ENCODE results near the gene ZRANB3. TPM values are rescaled to one million over a fixed set of nuclear protein-coding genes. Genes with fewer than 3 reads are reported as not detected.

ZRANB3 gene
- total and polyA plus RNA-seq, 2 donors from 2014 or later = 3.6 to 6.4 TPM

DNA sequence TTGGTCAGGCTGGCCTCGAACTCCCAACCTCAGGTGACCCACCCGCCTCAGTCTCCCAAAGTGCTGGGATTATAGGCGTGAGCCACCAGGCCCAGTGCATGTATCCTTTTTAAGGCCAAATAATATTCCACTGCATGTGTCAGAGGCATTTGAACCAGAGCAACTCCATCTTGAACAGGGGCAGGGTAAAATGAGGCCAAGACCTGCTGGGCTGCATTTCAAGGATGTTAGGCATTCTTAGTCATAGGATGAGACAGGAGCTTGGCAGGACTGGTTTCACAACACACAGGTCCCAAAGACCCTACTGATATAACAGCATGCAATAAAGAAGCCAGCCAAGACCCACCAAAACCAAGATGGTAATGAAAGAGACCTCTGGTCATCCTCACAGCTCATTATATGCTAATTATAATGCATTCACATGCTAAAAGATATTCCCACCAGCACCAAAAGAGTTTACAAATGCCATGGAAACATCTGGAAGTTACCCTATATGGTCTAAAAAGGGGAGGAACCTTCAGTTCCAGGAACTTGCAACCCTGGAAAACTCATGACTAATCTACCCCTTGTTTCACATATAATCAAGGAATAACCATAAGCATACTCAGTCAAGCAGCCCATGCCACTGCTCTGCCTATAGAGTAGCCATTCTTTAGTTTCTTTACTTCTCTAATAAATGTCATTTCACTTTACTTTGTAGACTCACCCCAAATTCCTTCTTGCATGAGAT is 274.3 kb downstream of the ZRANB3 start:
- Histone ChIP-seq H3K9me3 (ENCODE audit: control insufficient read depth in 2 of 3, insufficient read depth in 1 of 3, low read length in 3 of 3) (no peaks in the 10 kb centered on the region), H3K9ac (ENCODE audit: low read length in 3 of 3) (no peak overlapping the region), H3K4me3 (ENCODE audit: low read length in 3 of 3) (no peak overlapping the region), H3K36me3 (ENCODE audit: control insufficient read depth in 2 of 3, insufficient read depth in 3 of 3, low read length in 3 of 3) (no peaks in the 10 kb centered on the region), H3K27ac (ENCODE audit: low read depth in 2 of 2, low read length in 2 of 2) (no peak overlapping the region), H3K4me1 (ENCODE audit: control insufficient read depth in 2 of 3, insufficient read depth in 2 of 3, low read depth in 1 of 3, low read length in 3 of 3) (no peaks in the 10 kb centered on the region), H3K27me3 (ENCODE audit: control insufficient read depth, insufficient read depth, low read length) (no peaks in the 10 kb centered on the region)
- TF ChIP-seq, protein P1, sequence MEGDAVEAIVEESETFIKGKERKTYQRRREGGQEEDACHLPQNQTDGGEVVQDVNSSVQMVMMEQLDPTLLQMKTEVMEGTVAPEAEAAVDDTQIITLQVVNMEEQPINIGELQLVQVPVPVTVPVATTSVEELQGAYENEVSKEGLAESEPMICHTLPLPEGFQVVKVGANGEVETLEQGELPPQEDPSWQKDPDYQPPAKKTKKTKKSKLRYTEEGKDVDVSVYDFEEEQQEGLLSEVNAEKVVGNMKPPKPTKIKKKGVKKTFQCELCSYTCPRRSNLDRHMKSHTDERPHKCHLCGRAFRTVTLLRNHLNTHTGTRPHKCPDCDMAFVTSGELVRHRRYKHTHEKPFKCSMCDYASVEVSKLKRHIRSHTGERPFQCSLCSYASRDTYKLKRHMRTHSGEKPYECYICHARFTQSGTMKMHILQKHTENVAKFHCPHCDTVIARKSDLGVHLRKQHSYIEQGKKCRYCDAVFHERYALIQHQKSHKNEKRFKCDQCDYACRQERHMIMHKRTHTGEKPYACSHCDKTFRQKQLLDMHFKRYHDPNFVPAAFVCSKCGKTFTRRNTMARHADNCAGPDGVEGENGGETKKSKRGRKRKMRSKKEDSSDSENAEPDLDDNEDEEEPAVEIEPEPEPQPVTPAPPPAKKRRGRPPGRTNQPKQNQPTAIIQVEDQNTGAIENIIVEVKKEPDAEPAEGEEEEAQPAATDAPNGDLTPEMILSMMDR (IDR thresholded peaks at IDR 0.05; ENCODE audit: borderline replicate concordance, extremely low read depth, insufficient read depth) = no peak
- intact Hi-C loops (cut with DNase I) = no loop called here
- FAIRE-seq (no peak), DNase-seq (no peak)

DNA sequence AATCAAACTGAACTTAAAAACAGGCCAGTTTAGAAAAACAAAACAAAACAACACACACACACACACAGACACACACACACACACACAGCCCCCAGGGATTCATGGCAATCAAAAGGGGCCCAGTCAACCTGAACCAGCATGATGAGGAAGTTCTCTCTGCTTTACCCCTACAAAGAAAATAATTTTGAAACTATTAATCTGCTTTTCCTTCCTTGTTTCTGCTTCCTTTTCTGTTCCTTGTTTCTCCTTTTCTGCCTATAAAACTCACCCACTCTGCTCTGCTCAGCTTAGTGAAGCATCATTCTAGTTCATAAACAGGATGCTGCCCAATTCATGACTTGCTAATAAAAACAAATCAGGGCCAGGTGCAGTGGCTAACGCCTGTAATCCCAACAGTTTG is 275.8 kb downstream of the ZRANB3 start:
- H3K27me3 ChIP-seq (ENCODE audit: control insufficient read depth, insufficient read depth, low read length) = no peaks in the 10 kb centered on the region
- H3K9ac ChIP-seq (ENCODE audit: low read length in 3 of 3) = no peak overlapping the region
- H3K4me1 ChIP-seq (ENCODE audit: control insufficient read depth in 2 of 3, insufficient read depth in 2 of 3, low read depth in 1 of 3, low read length in 3 of 3) = no peaks in the 10 kb centered on the region
- TF ChIP-seq, protein P1 (IDR thresholded peaks at IDR 0.05; ENCODE audit: borderline replicate concordance, extremely low read depth, insufficient read depth) = no peak
- no peaks in the 10 kb centered on the region for H3K36me3 ChIP-seq (ENCODE audit: control insufficient read depth in 2 of 3, insufficient read depth in 3 of 3, low read length in 3 of 3)
- no peak overlapping the region for H3K27ac ChIP-seq (ENCODE audit: low read depth in 2 of 2, low read length in 2 of 2)
- intact Hi-C loops (cut with DNase I) = no loop called here
- no peak for FAIRE-seq
- DNase-seq = no peak
- H3K4me3 ChIP-seq (ENCODE audit: low read length in 3 of 3) = no peak overlapping the region
- H3K9me3 ChIP-seq (ENCODE audit: control insufficient read depth in 2 of 3, insufficient read depth in 1 of 3, low read length in 3 of 3) = no peaks in the 10 kb centered on the region

DNA sequence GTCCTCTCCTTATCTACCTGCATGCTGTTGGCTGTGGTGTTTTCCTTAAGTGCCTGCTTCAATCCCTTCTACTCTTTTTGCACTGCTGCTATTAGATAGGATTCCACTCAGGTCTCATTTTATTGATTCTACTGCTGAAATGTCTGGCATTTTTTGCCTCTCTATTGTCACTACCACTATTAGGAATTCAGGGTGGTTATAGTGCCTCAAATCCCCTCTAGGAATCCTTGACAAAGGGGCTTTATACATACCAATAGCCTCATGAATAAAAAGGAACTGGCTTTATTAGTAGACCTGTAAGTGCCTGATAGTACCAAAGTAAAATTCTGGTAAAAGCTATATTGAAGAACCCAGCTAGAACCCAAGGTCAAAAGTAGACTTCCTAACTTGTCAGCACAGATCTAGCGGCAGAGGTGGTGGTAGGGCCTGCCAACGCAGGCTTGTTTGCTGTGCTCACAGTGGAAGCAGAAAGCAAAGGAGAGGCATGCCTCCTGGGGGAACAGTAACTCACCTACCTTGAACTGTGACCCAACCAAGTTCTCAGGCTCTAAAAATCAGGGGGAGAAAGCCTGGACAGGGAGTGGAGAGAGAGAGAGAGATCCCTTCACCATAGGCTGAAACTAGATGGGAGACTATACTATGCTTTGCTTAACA is 278.1 kb downstream of the ZRANB3 start:
- no peak for FAIRE-seq
- H3K4me3 ChIP-seq (ENCODE audit: low read length in 3 of 3) = no peak overlapping the region
- intact Hi-C loops (cut with DNase I) = no loop called here
- no peak overlapping the region for H3K9ac ChIP-seq (ENCODE audit: low read length in 3 of 3)
- H3K36me3 ChIP-seq (ENCODE audit: control insufficient read depth in 2 of 3, insufficient read depth in 3 of 3, low read length in 3 of 3) = no peaks in the 10 kb centered on the region
- TF ChIP-seq, protein P1 (IDR thresholded peaks at IDR 0.05; ENCODE audit: borderline replicate concordance, extremely low read depth, insufficient read depth) = no peak
- H3K27me3 ChIP-seq (ENCODE audit: control insufficient read depth, insufficient read depth, low read length) = no peaks in the 10 kb centered on the region
- H3K9me3 ChIP-seq (ENCODE audit: control insufficient read depth in 2 of 3, insufficient read depth in 1 of 3, low read length in 3 of 3) = no peaks in the 10 kb centered on the region
- no peak for DNase-seq
- H3K4me1 ChIP-seq (ENCODE audit: control insufficient read depth in 2 of 3, insufficient read depth in 2 of 3, low read depth in 1 of 3, low read length in 3 of 3) = no peaks in the 10 kb centered on the region
- no peak overlapping the region for H3K27ac ChIP-seq (ENCODE audit: low read depth in 2 of 2, low read length in 2 of 2)
